RPMI8226 (cell line): ENCODE results near the gene RFTN1.
"Not testable (repeated sequence)": the region's sequence is repeated elsewhere in the genome, so short reads cannot be mapped to it uniquely, and the experiment has no call there.

Experiments used
- DNase-seq: peaks from one replicate; pipeline ENCODE4 v3.0.0-alpha.2; 2015

The RFTN1 gene

GRCh38 chr3:16317561-16317945 lies 195.9 kb downstream of the RFTN1 start:
- DNase-seq = no peak

- DNase-seq = no peak
Measured at GRCh38 chr3:16316847-16317560, 196.5 kb downstream of the RFTN1 start.

- DNase-seq = no peak
Measured at GRCh38 chr3:16316396-16316795, 197.1 kb downstream of the RFTN1 start.

- DNase-seq = no peak
Measured at GRCh38 chr3:16315623-16316022, 197.9 kb downstream of the RFTN1 start.

GRCh38 chr3:16313886-16314645 lies 199.4 kb downstream of the RFTN1 start:
- no peak for DNase-seq

- no peak for DNase-seq
Measured at GRCh38 chr3:16311960-16312451, 201.5 kb downstream of the RFTN1 start.

- not testable (repeated sequence) for DNase-seq
Measured at GRCh38 chr3:16310486-16310885, 203.0 kb downstream of the RFTN1 start.

- no peak for DNase-seq
Measured at GRCh38 chr3:16309558-16309957, 203.9 kb downstream of the RFTN1 start.

- no peak for DNase-seq
Measured at GRCh38 chr3:16308727-16309126, 204.8 kb downstream of the RFTN1 start.

- DNase-seq = no peak
Measured at GRCh38 chr3:16307832-16308531, 205.5 kb downstream of the RFTN1 start.

GRCh38 chr3:16305111-16305541 lies 208.4 kb downstream of the RFTN1 start:
- no peak for DNase-seq

- DNase-seq = no peak
Measured at GRCh38 chr3:16304061-16305010, 209.2 kb downstream of the RFTN1 start.

- no peak for DNase-seq
Measured at GRCh38 chr3:16303037-16303575, 210.4 kb downstream of the RFTN1 start.

GRCh38 chr3:16302082-16302631 lies 211.3 kb downstream of the RFTN1 start:
- no peak for DNase-seq

GRCh38 chr3:16301507-16301906 lies 212.0 kb downstream of the RFTN1 start:
- no peak for DNase-seq

- no peak for DNase-seq
Measured at GRCh38 chr3:16300881-16301359, 212.6 kb downstream of the RFTN1 start.

- DNase-seq = no peak
Measured at GRCh38 chr3:16300307-16300706, 213.2 kb downstream of the RFTN1 start.

- no peak for DNase-seq
Measured at GRCh38 chr3:16299746-16300145, 213.8 kb downstream of the RFTN1 start.

- DNase-seq = no peak
Measured at GRCh38 chr3:16298891-16299290, 214.6 kb downstream of the RFTN1 start.

- no peak for DNase-seq
Measured at GRCh38 chr3:16297997-16298885, 215.3 kb downstream of the RFTN1 start.
